GM19240 (cell line): ENCODE results near the gene HSPA4.

Experiments
- DNase-seq: peaks from one replicate; pipeline ENCODE4 v3.0.0; 2011; ENCODE audit warnings: low spot score; ENCODE audit not compliant: insufficient read length

The HSPA4 gene

GRCh38 chr5:133091034-133091433 lies 39.2 kb downstream of the HSPA4 start:
- no peak for DNase-seq

DNA sequence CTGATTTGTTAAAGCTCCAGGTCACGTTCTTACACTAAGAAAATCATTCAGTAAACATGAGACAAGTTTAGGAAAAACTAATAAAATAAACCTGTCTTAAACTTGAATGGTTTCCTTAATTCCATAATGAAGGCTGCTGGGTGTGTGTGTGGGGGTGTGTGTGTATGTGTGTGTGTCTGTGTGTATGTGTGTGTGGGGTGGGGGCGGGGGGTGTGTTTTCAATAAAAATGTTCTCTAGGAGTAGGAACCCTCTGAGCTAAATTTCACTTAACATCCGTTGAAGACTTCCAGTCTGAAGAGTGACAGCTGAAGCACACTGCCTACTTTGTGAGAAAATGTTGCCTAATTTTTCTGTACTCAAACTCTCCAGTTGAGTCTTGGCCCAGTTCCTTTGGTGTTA lies 54.5 kb downstream of the HSPA4 start:
- no peak for DNase-seq

GRCh38 chr5:133106761-133107572 lies 55.2 kb downstream of the HSPA4 start:
- no peak for DNase-seq

DNA sequence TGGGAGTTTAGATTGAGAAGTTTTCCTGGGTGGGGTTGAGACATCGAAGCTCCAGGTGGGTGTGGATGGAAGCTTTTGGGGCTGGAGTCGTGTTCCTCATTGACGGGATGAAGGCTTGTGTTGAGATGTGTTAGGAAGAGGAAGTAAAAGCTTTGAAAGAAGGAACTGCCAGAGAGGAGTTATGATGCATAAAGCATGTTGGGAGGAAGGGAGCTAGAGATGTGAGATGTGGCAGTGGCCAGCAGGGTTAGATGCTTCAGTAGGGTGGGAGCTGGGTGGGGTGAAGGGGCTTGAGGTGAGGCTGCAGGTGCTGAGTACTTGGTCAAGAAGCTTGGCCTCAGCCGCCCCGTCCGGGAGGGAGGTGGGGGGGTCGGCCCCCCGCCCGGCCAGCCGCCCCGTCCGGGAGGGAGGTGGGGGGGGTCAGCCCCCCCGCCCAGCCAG lies 56.7 kb downstream of the HSPA4 start:
- DNase-seq: no peak

GRCh38 chr5:133109655-133110483 lies 58.1 kb downstream of the HSPA4 start:
- no peak for DNase-seq

DNA sequence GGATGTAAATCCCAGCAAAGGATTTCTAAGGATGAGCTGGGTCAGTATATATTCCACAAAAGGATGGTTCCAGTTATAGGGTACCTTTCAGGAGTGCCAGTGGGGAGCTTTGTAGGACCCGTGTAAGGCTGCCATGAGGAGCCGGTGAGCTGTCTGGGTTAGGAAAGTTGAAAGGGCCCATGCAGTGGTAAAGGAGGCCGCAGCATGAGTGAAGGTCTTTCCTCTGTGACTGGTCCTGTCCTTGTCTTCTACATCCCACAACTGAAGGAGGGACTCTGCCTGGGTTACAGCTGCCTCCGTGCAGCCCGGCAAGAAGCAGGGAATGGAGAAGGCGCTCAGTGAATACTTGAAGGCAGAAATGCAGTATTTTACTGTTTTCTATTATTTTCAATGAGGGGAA lies 58.9 kb downstream of the HSPA4 start:
- no peak for DNase-seq

- peak; percentile 83 for DNase-seq
Measured at GRCh38 chr5:133111299-133111698, 59.5 kb downstream of the HSPA4 start.

GRCh38 chr5:133112026-133112660 lies 60.3 kb downstream of the HSPA4 start:
- no peak for DNase-seq

GRCh38 chr5:133113331-133114061 lies 61.7 kb downstream of the HSPA4 start:
- no peak for DNase-seq

DNA sequence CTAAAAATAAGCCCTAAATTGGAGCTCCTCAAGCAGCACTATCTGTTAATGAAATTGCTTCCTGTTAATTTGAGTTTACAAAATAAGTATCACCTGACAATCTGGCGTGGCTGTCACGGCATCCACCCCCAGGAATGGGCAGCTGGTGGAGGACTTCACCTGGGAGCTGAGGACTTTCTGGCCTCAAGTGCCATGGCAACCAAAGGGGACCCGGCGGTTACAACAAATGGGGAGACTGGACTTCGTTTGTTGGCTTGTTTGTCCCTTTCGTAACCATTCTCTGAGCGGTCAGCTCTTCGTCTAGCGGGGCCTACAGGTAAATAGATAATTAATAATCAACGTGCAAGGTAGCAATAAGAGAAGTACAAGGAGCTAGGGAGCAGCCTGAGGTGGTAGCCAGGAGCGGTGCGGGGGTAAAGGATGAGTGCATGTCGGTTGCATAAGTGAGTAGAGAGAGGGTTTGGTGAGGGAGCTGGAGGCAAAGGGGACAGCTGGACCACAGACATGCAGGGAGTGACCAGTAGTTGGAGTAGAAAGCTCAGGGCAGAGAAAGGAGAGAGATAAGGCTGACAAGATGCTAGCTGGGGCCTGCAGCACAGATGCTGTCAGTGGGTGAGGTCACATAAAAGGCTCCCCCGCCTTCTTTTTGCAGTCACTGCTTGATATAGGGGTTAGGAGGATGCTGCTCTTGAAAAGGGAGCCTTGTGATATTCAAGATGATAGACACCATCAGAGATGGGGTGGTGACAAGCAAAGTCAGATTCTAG lies 62.5 kb downstream of the HSPA4 start:
- DNase-seq: no peak

DNA sequence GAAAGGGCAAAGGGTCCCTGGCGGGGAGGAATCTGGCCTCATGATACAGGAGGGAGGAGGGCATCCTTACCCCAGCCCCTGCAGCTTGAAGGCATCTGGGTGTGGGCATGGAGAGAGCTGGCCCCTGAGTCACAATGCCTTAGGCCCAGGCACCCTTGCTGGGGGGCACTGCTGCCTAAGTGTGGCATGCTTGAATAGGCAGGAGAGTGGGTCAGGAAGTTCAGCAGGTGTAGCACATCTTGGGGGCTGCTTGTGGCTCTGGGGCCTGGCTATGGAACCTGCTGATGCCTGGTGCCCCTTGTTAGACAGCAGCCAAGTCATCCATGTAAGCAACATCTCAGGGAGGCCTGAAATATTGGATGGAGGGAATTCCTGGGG lies 63.1 kb downstream of the HSPA4 start:
- DNase-seq: no peak

- DNase-seq: no peak
Measured at GRCh38 chr5:133116601-133117000, 64.8 kb downstream of the HSPA4 start.

DNA sequence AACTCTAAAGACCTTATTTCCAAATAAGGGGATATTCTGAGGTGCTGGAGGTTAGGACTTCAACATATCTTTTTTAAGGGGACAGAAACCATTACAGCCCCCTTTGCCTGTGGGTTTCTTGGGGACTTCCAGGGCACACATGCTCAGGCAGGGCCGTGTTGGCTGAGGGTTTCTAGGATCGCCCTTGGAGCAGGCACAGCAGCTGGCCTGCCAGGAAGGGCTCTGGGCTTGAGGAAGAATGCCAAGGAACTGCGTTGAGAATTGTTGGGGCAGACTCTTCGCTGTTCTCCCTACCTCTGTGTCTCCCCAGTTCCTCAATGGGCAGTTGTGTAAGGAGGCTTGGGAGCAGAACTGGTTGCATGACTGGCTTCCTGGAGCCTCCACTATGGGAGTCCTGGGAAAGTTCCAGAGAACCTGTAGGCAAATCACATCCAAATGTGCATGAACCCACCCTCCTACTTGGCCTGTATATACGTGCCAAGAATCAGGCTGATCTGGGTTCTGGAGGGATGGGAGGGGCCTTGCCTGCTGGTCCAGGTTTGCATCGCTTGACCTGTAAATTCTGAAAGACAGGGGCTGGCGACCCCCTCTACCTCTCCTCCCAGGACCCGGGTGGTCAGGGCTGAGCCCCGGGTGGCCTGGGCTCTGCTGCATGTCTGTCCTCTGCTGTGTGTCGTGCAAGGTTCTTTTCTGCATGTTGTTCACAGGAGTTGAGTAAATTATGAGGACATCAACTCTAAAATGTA lies 65.5 kb downstream of the HSPA4 start:
- DNase-seq: no peak

GRCh38 chr5:133117912-133118445 lies 66.2 kb downstream of the HSPA4 start:
- no peak for DNase-seq

GRCh38 chr5:133118741-133119140 lies 66.9 kb downstream of the HSPA4 start:
- no peak for DNase-seq

GRCh38 chr5:133119233-133119711 lies 67.5 kb downstream of the HSPA4 start:
- no peak for DNase-seq

GRCh38 chr5:133120156-133120750 lies 68.4 kb downstream of the HSPA4 start:
- DNase-seq: no peak

- DNase-seq: no peak
Measured at GRCh38 chr5:133121080-133121479, 69.3 kb downstream of the HSPA4 start.

DNA sequence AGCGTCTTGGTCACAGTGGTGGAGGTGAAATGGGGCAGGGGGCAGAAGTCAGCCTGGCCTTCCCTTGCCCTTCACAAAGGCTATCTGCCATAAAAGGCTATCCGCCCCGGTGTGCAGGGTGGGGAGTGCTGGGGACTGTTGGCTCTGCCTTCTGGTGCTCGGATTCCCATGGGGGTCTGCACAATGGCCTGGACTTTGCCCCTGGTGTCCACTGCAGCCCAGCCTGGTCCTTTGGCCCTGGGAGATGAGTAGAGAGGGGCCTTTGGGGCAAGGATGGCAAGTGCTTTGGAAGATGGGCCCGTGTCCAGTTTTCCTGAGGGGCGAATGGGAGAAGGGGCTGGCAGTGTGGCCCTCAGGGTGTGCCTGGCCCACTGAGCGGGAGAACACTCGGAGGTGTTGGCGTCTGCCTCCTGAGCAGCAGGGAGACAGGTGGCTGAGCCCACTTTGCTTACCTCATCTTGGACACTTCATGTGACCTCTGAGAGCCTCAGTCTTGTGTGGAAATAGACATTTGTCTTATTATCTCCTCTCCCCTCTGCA lies 69.9 kb downstream of the HSPA4 start:
- no peak for DNase-seq
